Activated CD8-positive, alpha-beta T cell treated with anti-CD3 and anti-CD28 coated beads, Interleukin-2, amount 10 ng/mL, durations not matched to agents 7 days and 5 days (primary cell): ENCODE measurements around the gene MED6. TPM values are rescaled to one million over a fixed set of nuclear protein-coding genes. Genes with fewer than 3 reads are reported as not detected.

ENCODE experiments used
- ATAC-seq: fragments of 150-1000 bp; cut with Tn5 transposase; one replicate; pipeline ENCODE4 v1.10.0; 2021; ENCODE audit warnings: moderate library complexity
- CTCF ChIA-PET: fragments of 350-600 bp; sonication (Branson Sonifier 250); formaldehyde crosslinking; loops from one replicate; lab custom pipeline; 2021; ENCODE audit warnings: antibody characterized with exemption; lab: Charles Lee
- POLR2A ChIA-PET: fragments of 350-600 bp; sonication (Branson Sonifier 250); formaldehyde crosslinking; loops from one replicate; lab custom pipeline; 2021; ENCODE audit warnings: antibody characterized with exemption; lab: Charles Lee
- DNase-seq: peaks from one replicate; pipeline ENCODE4 v3.0.0-alpha.2; 2020
- H3K27ac Mint-ChIP-seq: one replicate; pipeline ENCODE4 v1.8.0; 2021; ENCODE audit warnings: mild to moderate bottlenecking, mixed read lengths
- H3K27me3 Mint-ChIP-seq: one replicate; pipeline ENCODE4 v1.8.0; 2021; ENCODE audit warnings: low read depth, mixed read lengths
- H3K36me3 Mint-ChIP-seq: one replicate; pipeline ENCODE4 v1.8.0; 2021; ENCODE audit warnings: low read depth, mixed read lengths
- H3K4me1 Mint-ChIP-seq: one replicate; pipeline ENCODE4 v1.8.0; 2021; ENCODE audit warnings: low read depth, mixed read lengths
- H3K4me3 Mint-ChIP-seq: one replicate; pipeline ENCODE4 v1.8.0; 2021; ENCODE audit warnings: mild to moderate bottlenecking, mixed read lengths
- H3K9me3 Mint-ChIP-seq: one replicate; pipeline ENCODE4 v1.8.0; 2022; ENCODE audit warnings: mixed read lengths; ENCODE audit not compliant: insufficient read depth
- total RNA-seq, 2 experiments: library from RNA; stranded (reverse); gene quantifications; one replicate each; pipeline ENCODE4 v1.2.3, GENCODE V29; 2021

The MED6 gene
- total RNA-seq, 2 experiments from 2014 or later: 45.3 to 45.7 TPM

GRCh38 chr14:70538087-70538486, 62.4 kb downstream of the MED6 start:
- ATAC-seq (no peak), DNase-seq (no peak)
- H3K4me3 Mint-ChIP-seq: no peak overlapping the region
- POLR2A ChIA-PET: no interaction called here
- H3K4me1 Mint-ChIP-seq: peaks cover 16% of the 10 kb centered on the region
- H3K27ac Mint-ChIP-seq: no peak overlapping the region
- H3K27me3 Mint-ChIP-seq: no peaks in the 10 kb centered on the region
- peaks cover 3% of the 10 kb centered on the region for H3K36me3 Mint-ChIP-seq
- H3K9me3 Mint-ChIP-seq: peaks cover 3% of the 10 kb centered on the region
- CTCF ChIA-PET: no interaction called here

- no peak for ATAC-seq
- peaks cover 8% of the 10 kb centered on the region for H3K36me3 Mint-ChIP-seq
- ChIA-PET POLR2A (no interaction called here), CTCF (no interaction called here)
- peaks cover 16% of the 10 kb centered on the region for H3K4me1 Mint-ChIP-seq
- no peak for DNase-seq
- H3K27me3 Mint-ChIP-seq: no peaks in the 10 kb centered on the region
- H3K9me3 Mint-ChIP-seq: peaks cover 10% of the 10 kb centered on the region
- no peak overlapping the region for H3K4me3 Mint-ChIP-seq
- no peak overlapping the region for H3K27ac Mint-ChIP-seq
Observed at GRCh38 chr14:70536830-70537229, 63.6 kb downstream of the MED6 start.

GRCh38 chr14:70534904-70535303, 65.6 kb downstream of the MED6 start, which contains the start of gene ADAM20:
Gene ADAM20 (minus strand): TSS chr14:70535004. CDS start chr14:70524757, 10,247 bp downstream.
- peaks cover 11% of the 10 kb centered on the region for H3K4me1 Mint-ChIP-seq
- ChIA-PET CTCF (no interaction called here), POLR2A (no interaction called here)
- no peak within 1 kb of the TSS for H3K4me3 Mint-ChIP-seq
- no peak for ATAC-seq
- peaks cover 8% of the 10 kb centered on the region for H3K36me3 Mint-ChIP-seq
- no peaks in the 10 kb centered on the region for H3K27me3 Mint-ChIP-seq
- no peak for DNase-seq
- H3K27ac Mint-ChIP-seq: no peak within 1 kb of the TSS
- H3K9me3 Mint-ChIP-seq: peaks cover 15% of the 10 kb centered on the region

Other genes starting within 250 kb of the MED6 start
- 10 to 100 TPM; 46.0 to 48.7 TPM for gene COX16, start 241.0 kb downstream of the MED6 start, total RNA-seq
- 1 to 10 TPM; 7.3 to 9.6 TPM for gene SYNJ2BP, start 183.6 kb downstream of the MED6 start, total RNA-seq
- gene ADAM21, start 148.5 kb downstream of the MED6 start, total RNA-seq: not detected
- gene ADAM20, start 65.7 kb downstream of the MED6 start, total RNA-seq: under 1 TPM; 0.18 to 0.47 TPM
- gene TTC9, start 41.3 kb upstream of the MED6 start, total RNA-seq: 10 to 100 TPM; 13.9 to 14.8 TPM
- gene MAP3K9, start 208.9 kb upstream of the MED6 start, total RNA-seq: 1 to 10 TPM; 6.7 to 7.0 TPM